Ishikawa (cell line): Measurements from ENCODE around the gene A3GALT2.

Experiments used
- CEBPB ChIP-seq: IDR thresholded peaks from 2 replicates; pipeline ENCODE4 v1.6.1; 2012
- EP300 ChIP-seq: IDR thresholded peaks from 2 replicates; pipeline ENCODE4 v1.6.1; 2012; ENCODE audit warnings: borderline replicate concordance

GRCh38 chr1:33261344-33261743 lies 59.6 kb downstream of the A3GALT2 start:
- TF ChIP-seq CEBPB, result no peak
- no peak for TF ChIP-seq EP300
